Lower leg skin (tissue), 4 donors: ENCODE data around the gene RAB7A. TPM values are rescaled to one million over a fixed set of nuclear protein-coding genes. Genes with fewer than 3 reads are reported as not detected.

Experiments used
- DNase-seq, 2 donors: peaks; one replicate each; pipeline ENCODE4 v3.0.0-alpha.2; 2019; ENCODE audit warnings: low spot score in 2 of 2
- H3K4me3 ChIP-seq: fragments of 200-600 bp; sonication (generic); 2 replicates; pipeline ENCODE4 v1.5.1; 2017; ENCODE audit warnings: mild to moderate bottlenecking, low read depth; ENCODE audit not compliant: poor library complexity, severe bottlenecking
- CTCF ChIP-seq, 3 donors: fragments of 450-650 bp; IDR thresholded peaks; one replicate each; pipeline ENCODE4 v1.5.1; 2016; ENCODE audit warnings: antibody characterized with exemption in 3 of 3, mild to moderate bottlenecking in 3 of 3, moderate library complexity in 2 of 3
- POLR2A ChIP-seq, 2 donors: fragments of 450-650 bp; IDR thresholded peaks; one replicate each; pipeline ENCODE4 v1.6.1; 2016 to 2017; ENCODE audit warnings: antibody characterized with exemption in 2 of 2, mild to moderate bottlenecking in 1 of 2, moderate library complexity in 1 of 2
- WGBS, 2 donors: methylation state at CpG; one replicate each; pipeline ENCODE4 v1.1.5; 2018; 5-methylcytosine and 5-hydroxymethylcytosine counted together
- intact Hi-C: fragments of 100-400 bp; cut with DNase I; formaldehyde crosslinking; loops from one replicate; pipeline ENCODE4 v1.15.0; 2023; ENCODE audit warnings: low total_unique reads
- total RNA-seq, 4 donors: library from RNA; depleted of rRNA; stranded (reverse); fragments of >200 nt; gene quantifications; one replicate each; pipeline ENCODE4 v1.1.0, GENCODE V29; 2016

Gene RAB7A
- total RNA-seq, 4 donors from 2014 or later: 82.0 to 127 (median 114) TPM

GRCh38 chr3:128861491-128861890 lies 135.5 kb downstream of the RAB7A start:
- TF ChIP-seq POLR2A (IDR thresholded peaks at IDR 0.05) (no peak), CTCF (IDR thresholded peaks at IDR 0.05) (no peak)
- intact Hi-C loops: no loop called here
- 82 to 97% methylated on average over 4 to 6 of the region's 6 CpGs for WGBS, 2 donors

GRCh38 chr3:128863560-128863959 lies 137.6 kb downstream of the RAB7A start:
- TF ChIP-seq CTCF (IDR thresholded peaks at IDR 0.05) (no peak), POLR2A (IDR thresholded peaks at IDR 0.05) (no peak)
- no peak for DNase-seq
- WGBS, 2 donors: 67 to 77% methylated on average over 3 of the region's 3 CpGs
- intact Hi-C loops: no loop called here
- H3K4me3 ChIP-seq: no peak overlapping the region

More at GRCh38 chr3:128861491-128861890, 135.5 kb downstream of the RAB7A start:
- no peak for DNase-seq
- H3K4me3 ChIP-seq: no peak overlapping the region

Other genes with a start within 250 kb of the RAB7A start
- gene GATA2, start 233.0 kb upstream of the RAB7A start, total RNA-seq: 1 to 10 TPM; 2.3 to 9.3 (median 6.6) TPM
- 100 to 1,000 TPM in 3 of 4 donors, 10 to 100 TPM in 1; 99.9 to 173 (median 141) TPM for gene RPN1, start 75.4 kb upstream of the RAB7A start, total RNA-seq
- gene ACAD9, start 153.4 kb downstream of the RAB7A start, total RNA-seq: 100 to 1,000 TPM; 101 to 180 (median 130) TPM